KMS-11 (cell line): Measurements from ENCODE around the gene ZNF71.
"Not testable (repeated sequence)": the region's sequence is repeated elsewhere in the genome, so short reads cannot be mapped to it uniquely, and the experiment has no call there.

ENCODE experiments used
- H2AFZ ChIP-seq: fragments of 200-600 bp; sonication (generic); 2 replicates; pipeline ENCODE4 v1.6.1; 2016; ENCODE audit warnings: antibody characterized with exemption, mixed run types, low read depth
- H3K27ac ChIP-seq: fragments of 200-600 bp; sonication (generic); 2 replicates; pipeline ENCODE4 v1.6.1; 2016; ENCODE audit warnings: mild to moderate bottlenecking, mixed run types
- H3K27me3 ChIP-seq: fragments of 200-600 bp; sonication (generic); 2 replicates; pipeline ENCODE4 v1.6.1; 2017; ENCODE audit warnings: mild to moderate bottlenecking, low read depth, mixed run types, moderate library complexity; ENCODE audit not compliant: insufficient read depth
- H3K36me3 ChIP-seq: fragments of 200-600 bp; sonication (generic); 2 replicates; pipeline ENCODE4 v1.6.1; 2017; ENCODE audit warnings: mild to moderate bottlenecking, mixed run types; ENCODE audit not compliant: insufficient read depth
- H3K4me1 ChIP-seq: fragments of 200-600 bp; sonication (generic); 2 replicates; pipeline ENCODE4 v1.6.1; 2016; ENCODE audit warnings: mild to moderate bottlenecking, low read depth, mixed run types; ENCODE audit not compliant: poor library complexity, severe bottlenecking
- H3K4me2 ChIP-seq: fragments of 200-600 bp; sonication (generic); 2 replicates; pipeline ENCODE4 v1.7.0; 2016; ENCODE audit warnings: mild to moderate bottlenecking, mixed run types
- H3K4me3 ChIP-seq: fragments of 200-600 bp; sonication (generic); IDR thresholded peaks from 2 replicates; pipeline ENCODE4 v1.6.1; 2017; ENCODE audit warnings: low read depth, low read length, mixed read lengths; ENCODE audit not compliant: insufficient read depth
- H3K79me2 ChIP-seq: fragments of 200-600 bp; sonication (generic); 2 replicates; pipeline ENCODE4 v1.6.1; 2016; ENCODE audit warnings: low read depth, mixed run types; ENCODE audit not compliant: insufficient read depth
- H3K9ac ChIP-seq: fragments of 200-600 bp; sonication (generic); 2 replicates; pipeline ENCODE4 v1.6.1; 2016; ENCODE audit warnings: mild to moderate bottlenecking, mixed run types
- H4K20me1 ChIP-seq: fragments of 200-600 bp; sonication (generic); 2 replicates; pipeline ENCODE4 v1.6.1; 2016; ENCODE audit warnings: mild to moderate bottlenecking, mixed run types; ENCODE audit not compliant: insufficient read depth
- CTCF ChIP-seq: fragments of 200-600 bp; sonication (generic); conservative IDR thresholded peaks from 2 replicates; pipeline ENCODE4 v1.6.1; 2017; ENCODE audit warnings: low read depth, mild to moderate bottlenecking, antibody characterized with exemption, low read length, moderate library complexity, mixed read lengths

The ZNF71 gene

GRCh38 chr19:56670401-56670960, 75.4 kb downstream of the ZNF71 start:
- TF ChIP-seq CTCF: no peak
- Histone ChIP-seq H3K27me3 (no peaks in the 10 kb centered on the region), H3K27ac (no peak overlapping the region), H3K9ac (no peak overlapping the region), H2AFZ (no peak overlapping the region), H3K4me3 (no peak overlapping the region), H3K4me2 (no peak overlapping the region), H3K36me3 (no peaks in the 10 kb centered on the region), H3K4me1 (no peaks in the 10 kb centered on the region), H3K79me2 (no peaks in the 10 kb centered on the region), H4K20me1 (no peaks in the 10 kb centered on the region)

GRCh38 chr19:56670961-56671612, 76.0 kb downstream of the ZNF71 start:
- H3K4me3 ChIP-seq: no peak overlapping the region
- no peaks in the 10 kb centered on the region for H3K36me3 ChIP-seq
- no peak overlapping the region for H3K9ac ChIP-seq
- H3K27ac ChIP-seq: no peak overlapping the region
- H2AFZ ChIP-seq: no peak overlapping the region
- H3K4me1 ChIP-seq: no peaks in the 10 kb centered on the region
- no peaks in the 10 kb centered on the region for H3K27me3 ChIP-seq
- H4K20me1 ChIP-seq: no peaks in the 10 kb centered on the region
- H3K79me2 ChIP-seq: no peaks in the 10 kb centered on the region
- no peak overlapping the region for H3K4me2 ChIP-seq
- TF ChIP-seq CTCF: no peak

- Histone ChIP-seq H3K4me1 (no peaks in the 10 kb centered on the region), H3K27ac (no peak within 1 kb of the TSS), H3K4me3 (no peak within 1 kb of the TSS), H2AFZ (no peak within 1 kb of the TSS), H3K79me2 (no peaks in the 10 kb centered on the region), H3K9ac (no peak within 1 kb of the TSS), H3K27me3 (no peaks in the 10 kb centered on the region), H3K4me2 (no peak within 1 kb of the TSS), H3K36me3 (no peaks in the 10 kb centered on the region), H4K20me1 (no peaks in the 10 kb centered on the region)
- no peak for TF ChIP-seq CTCF
These were observed 76.5 kb downstream of the ZNF71 start, which contains the start of gene ZNF835 for GRCh38 chr19:56671613-56671994. Gene ZNF835, minus strand, starts transcription at chr19:56671757. Its CDS starts 6,559 bp downstream, at chr19:56665198.

- not testable (repeated sequence) for H3K27me3 ChIP-seq
These were observed 77.5 kb downstream of the ZNF71 start for GRCh38 chr19:56672610-56673009.

More at GRCh38 chr19:56672610-56673009, 77.5 kb downstream of the ZNF71 start:
- H2AFZ ChIP-seq, H3K36me3 ChIP-seq, H3K4me3 ChIP-seq, H3K27ac ChIP-seq, H4K20me1 ChIP-seq, H3K9ac ChIP-seq, H3K4me2 ChIP-seq, H3K79me2 ChIP-seq, H3K4me1 ChIP-seq: not testable (repeated sequence)
